OCI-LY3 (cell line): ENCODE results near the gene PACRG.

Source experiments
- EZH2phosphoT487 ChIP-seq: fragments of 200-600 bp; shearing (Covaris generic); IDR thresholded peaks from 2 replicates; pipeline ENCODE4 v1.6.1; 2018; ENCODE audit warnings: antibody characterized with exemption, mixed run types, low read depth
- TF ChIP-seq, protein P1 (sequence below): fragments of 200-600, 300-600 bp; sonication (generic); IDR thresholded peaks from 2 replicates; pipeline ENCODE4 v1.5.1; 2014; ENCODE audit warnings: antibody characterized with exemption, low read length, low read depth

- no peak for TF ChIP-seq EZH2phosphoT487
- TF ChIP-seq, protein P1, sequence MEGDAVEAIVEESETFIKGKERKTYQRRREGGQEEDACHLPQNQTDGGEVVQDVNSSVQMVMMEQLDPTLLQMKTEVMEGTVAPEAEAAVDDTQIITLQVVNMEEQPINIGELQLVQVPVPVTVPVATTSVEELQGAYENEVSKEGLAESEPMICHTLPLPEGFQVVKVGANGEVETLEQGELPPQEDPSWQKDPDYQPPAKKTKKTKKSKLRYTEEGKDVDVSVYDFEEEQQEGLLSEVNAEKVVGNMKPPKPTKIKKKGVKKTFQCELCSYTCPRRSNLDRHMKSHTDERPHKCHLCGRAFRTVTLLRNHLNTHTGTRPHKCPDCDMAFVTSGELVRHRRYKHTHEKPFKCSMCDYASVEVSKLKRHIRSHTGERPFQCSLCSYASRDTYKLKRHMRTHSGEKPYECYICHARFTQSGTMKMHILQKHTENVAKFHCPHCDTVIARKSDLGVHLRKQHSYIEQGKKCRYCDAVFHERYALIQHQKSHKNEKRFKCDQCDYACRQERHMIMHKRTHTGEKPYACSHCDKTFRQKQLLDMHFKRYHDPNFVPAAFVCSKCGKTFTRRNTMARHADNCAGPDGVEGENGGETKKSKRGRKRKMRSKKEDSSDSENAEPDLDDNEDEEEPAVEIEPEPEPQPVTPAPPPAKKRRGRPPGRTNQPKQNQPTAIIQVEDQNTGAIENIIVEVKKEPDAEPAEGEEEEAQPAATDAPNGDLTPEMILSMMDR, result no peak
These were observed 352.5 kb downstream of the PACRG start for GRCh38 chr6:163080228-163080627.
